PC-3 (cell line): Measurements from ENCODE around the gene PEX5L.

Source experiments
- CTCF ChIP-seq: fragments of 300-600 bp; sonication (generic); conservative IDR thresholded peaks from 2 replicates; pipeline ENCODE4 v1.5.1; 2017; ENCODE audit warnings: antibody characterized with exemption, low read depth, mild to moderate bottlenecking, low read length
- EZH2 ChIP-seq: fragments of 300-600 bp; sonication (generic); IDR thresholded peaks from one replicate; pipeline ENCODE4 v1.6.1; 2017; ENCODE audit warnings: antibody characterized with exemption, mild to moderate bottlenecking, low read length; ENCODE audit not compliant: unreplicated experiment
- EZH2phosphoT487 ChIP-seq: fragments of 300-600 bp; sonication (generic); IDR thresholded peaks from 2 replicates; pipeline ENCODE4 v1.6.1; 2018; ENCODE audit warnings: mild to moderate bottlenecking, antibody characterized with exemption, low read length, borderline replicate concordance

- no peak for TF ChIP-seq CTCF
- no peak for TF ChIP-seq EZH2
- no peak for TF ChIP-seq EZH2phosphoT487
Measured at GRCh38 chr3:180036092-180036670, 556 bp downstream of the PEX5L start.
